ENCODE data around the gene HNRNPUL1.

GRCh38 chr19:41327576-41328156, 63.5 kb downstream of the HNRNPUL1 start:
- no peak; a peak in 1 of 4 replicates for TF ChIP-seq SIN3A (conservative IDR thresholded peaks at IDR 0.05 in 1 of 2, IDR thresholded peaks at IDR 0.05 in 1 of 2; ENCODE audit: low read depth in 1 of 2, low read length in 2 of 2)
- no peak for TF ChIP-seq CTCF (IDR thresholded peaks at IDR 0.05; ENCODE audit: control extremely low read depth in 1 of 3, insufficient read depth in 1 of 3, low read depth in 1 of 3, low read length in 3 of 3)
- TF ChIP-seq CREB1 (IDR thresholded peaks at IDR 0.05): no peak
- TF ChIP-seq SUZ12 (IDR thresholded peaks at IDR 0.05; ENCODE audit: low read length): no peak
- no peak for TF ChIP-seq TEAD4 (IDR thresholded peaks at IDR 0.05; ENCODE audit: low read depth, low read length)
- no peak for TF ChIP-seq EZH2 (IDR thresholded peaks at IDR 0.05; ENCODE audit: low read depth, low read length, severe bottlenecking)
- no peak for TF ChIP-seq CBX5 (IDR thresholded peaks at IDR 0.05; ENCODE audit: low read depth, low read length)
- TF ChIP-seq TAF1 (IDR thresholded peaks at IDR 0.05; ENCODE audit: low read depth, low read length): no peak
